Activated gamma-delta T cell (primary cell): ENCODE measurements around the gene DTX3L.

Experiments
- DNase-seq: peaks from one replicate; lab custom pipeline; 2025; lab: John Stamatoyannopoulos, UW

DTX3L gene

DNA sequence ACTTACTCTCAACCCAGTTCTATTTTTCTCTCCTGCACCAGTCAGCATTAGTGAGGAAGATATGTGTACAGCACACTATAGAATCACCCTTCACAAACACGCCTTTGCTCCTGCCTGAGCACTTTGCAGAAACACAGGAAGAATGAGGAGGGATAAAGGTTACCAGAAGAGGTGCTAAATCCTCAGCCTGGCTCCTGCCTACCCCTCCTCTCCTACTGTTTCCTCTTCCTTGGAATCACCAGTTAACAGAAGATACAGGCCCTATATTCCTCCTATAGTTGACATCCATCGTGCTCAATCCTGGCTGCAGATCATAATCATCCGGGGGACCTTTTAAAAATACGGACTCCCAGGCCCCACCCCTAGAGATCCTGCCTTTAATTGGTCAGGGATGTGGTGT lies 42.2 kb downstream of the DTX3L start:
- DNase-seq = no peak

DNA sequence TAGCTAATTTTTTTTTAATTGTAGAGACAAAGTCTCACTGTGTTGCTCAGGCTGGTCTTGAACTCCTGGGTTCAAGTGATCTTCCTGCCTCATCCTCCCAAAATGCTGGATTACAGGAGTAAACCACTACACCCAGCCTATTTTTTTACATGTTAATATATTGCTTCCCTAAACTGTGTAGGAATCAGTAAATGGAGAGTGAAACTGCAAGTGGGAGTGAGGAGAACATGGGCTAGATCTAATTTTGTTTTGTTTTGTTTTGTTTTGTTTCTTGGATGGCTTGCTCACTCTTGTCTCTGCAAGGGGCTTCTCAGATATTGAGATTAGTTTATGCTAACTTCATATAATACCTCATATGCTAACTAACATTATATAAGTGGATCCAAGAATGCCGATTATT lies 44.8 kb downstream of the DTX3L start:
- DNase-seq = no peak

GRCh38 chr3:122609798-122610559 lies 45.8 kb downstream of the DTX3L start:
- no peak for DNase-seq

GRCh38 chr3:122612696-122613095 lies 48.6 kb downstream of the DTX3L start:
- DNase-seq = no peak

DNA sequence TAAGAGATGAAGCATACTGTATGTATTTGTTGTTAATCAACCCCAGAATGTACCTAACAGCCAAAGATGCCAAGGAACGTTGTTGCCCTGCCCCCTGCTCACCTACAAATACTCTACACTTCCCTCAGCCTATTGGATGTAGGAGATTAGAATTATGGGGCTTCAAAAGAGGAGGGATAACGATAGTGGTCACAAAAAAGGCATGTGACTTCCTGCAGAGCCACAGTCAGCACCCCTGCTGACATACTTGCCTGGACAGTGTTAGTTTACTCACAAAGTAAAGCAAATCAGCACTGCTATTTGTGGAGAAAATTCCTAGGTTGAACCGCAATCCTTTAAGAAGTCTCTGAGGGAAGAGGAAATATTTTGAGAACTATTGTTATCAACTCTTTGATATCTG lies 51.2 kb downstream of the DTX3L start:
- DNase-seq = no peak

DNA sequence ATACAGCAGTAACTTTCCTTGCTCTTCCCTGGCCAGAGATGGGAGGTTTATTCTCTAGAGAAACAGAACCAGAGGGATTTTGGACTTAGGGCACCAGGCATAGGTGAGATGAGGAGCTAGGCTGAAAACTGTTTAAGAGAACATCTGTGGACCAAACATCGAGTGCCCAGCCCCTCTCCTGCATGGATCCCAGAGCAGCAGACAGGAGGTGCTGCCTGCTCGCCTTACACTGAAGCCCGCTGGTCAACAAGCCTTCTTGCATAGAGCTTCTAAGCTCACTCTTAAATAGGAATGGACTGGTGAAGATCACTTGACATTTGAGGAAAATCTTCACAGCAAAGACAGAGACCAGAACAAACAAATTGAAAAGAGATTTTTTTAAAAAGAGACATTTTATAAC lies 54.5 kb downstream of the DTX3L start:
- DNase-seq = no peak

DNA sequence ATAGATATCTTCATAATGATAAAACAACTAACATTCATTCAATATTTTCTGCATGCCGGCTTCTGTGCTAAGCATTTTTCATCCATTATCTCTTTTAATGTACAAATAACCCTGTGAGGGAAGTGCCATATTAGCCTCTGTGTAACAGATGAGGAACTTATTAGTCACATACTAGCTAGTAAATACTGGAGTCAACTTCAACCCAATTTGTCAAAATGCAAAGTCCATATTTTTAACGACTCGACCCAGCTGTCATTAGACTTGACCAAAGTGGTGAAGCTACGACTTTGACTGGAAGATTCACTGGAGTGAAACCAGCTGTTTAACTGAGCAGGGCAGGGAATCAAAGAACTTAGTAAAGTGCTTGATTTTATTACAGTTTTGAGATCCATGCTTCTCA lies 54.9 kb downstream of the DTX3L start:
- no peak for DNase-seq

DNA sequence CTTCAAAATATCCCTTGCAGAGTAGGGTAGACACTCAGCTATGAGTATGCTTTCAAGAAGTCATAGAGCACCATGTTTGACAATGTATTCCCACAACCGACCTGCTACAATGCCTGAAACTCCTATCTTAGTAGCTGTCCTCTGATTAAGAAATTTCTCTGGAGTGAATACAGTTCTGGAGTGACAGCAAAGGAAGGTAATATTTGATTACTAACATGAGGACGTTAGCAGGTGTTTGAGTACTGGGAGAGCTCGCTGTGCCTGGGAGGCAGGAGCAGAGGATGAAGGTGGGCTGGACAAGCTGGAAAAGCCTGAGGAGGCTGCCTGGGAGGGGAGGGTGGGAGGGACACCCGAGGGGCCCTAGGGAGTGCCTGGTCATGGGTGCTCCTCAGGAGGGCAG lies 56.3 kb downstream of the DTX3L start:
- DNase-seq = no peak

- DNase-seq = no peak
These were observed 57.0 kb downstream of the DTX3L start for GRCh38 chr3:122621112-122621511.

DNA sequence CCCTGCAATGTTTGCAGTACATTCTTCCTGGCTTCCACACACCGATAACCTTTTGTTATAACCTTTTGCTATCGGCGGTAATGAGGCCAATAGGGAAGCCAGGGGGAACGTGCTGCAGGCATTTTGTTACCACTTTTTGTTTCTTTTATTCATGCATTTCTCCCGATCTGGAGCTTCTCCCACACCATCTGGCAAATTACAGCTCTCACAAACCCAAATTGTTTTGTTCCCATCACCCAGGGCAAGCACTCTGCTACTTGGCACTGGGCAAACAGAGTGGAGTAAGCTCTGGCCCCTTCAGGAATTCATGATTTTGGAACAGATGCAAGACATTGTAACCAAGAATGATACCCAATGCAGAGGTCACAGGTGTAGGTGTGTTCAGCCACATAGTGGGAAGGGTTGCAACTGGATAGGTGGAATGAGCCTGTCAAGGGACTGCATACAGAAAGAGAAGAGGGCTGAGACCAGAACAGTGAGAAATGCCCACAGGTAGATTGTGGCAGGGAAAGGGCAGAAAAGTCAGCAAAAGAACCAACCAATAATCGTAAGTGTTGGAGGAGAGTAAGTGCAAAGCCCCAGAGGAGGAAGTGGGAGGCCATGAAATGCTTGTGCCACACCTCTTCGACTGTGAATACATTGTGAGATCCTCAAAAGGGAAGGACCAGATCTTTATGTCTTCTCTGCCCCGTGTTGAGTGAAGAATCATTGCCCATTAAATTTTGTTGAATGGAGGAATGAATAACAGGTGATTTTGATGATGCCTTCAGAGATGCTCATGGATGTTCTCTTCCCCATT lies 59.1 kb downstream of the DTX3L start:
- DNase-seq = no peak
